Keratinocyte (primary cell): ENCODE measurements around the gene RANBP3. TPM values are rescaled to one million over a fixed set of nuclear protein-coding genes. Genes with fewer than 3 reads are reported as not detected.

Source experiments
- DNase-seq: peaks from one replicate; pipeline ENCODE4 v3.0.0-alpha.2; 2011; ENCODE audit warnings: low read depth, missing footprints, low spot score
- FAIRE-seq: peaks from 2 replicates; lab custom pipeline; 2011; peaks lifted over from hg19 to GRCh38; lab: Jason Lieb, UNC
- H2AFZ ChIP-seq: 2 replicates; pipeline ENCODE4 v1.6.0; 2012; ENCODE audit warnings: low read length, control low read depth, inconsistent platforms; ENCODE audit not compliant: control insufficient read depth
- H3K27ac ChIP-seq: 2 replicates; pipeline ENCODE4 v1.5.1; 2011; ENCODE audit warnings: low read length; ENCODE audit not compliant: control insufficient read depth, insufficient read depth
- H3K27me3 ChIP-seq: 3 replicates; pipeline ENCODE4 v1.6.0; 2011; ENCODE audit warnings: low read length; ENCODE audit not compliant: control insufficient read depth, insufficient read depth; ENCODE audit errors: extremely low read depth
- H3K36me3 ChIP-seq, 2 experiments: 2 replicates in 1 of 2; 3 replicates in 1 of 2; pipeline ENCODE4 v1.5.1; 2011; ENCODE audit warnings: low read length in 2 of 2, mild to moderate bottlenecking in 1 of 2; ENCODE audit not compliant: control insufficient read depth in 2 of 2, insufficient read depth in 2 of 2; ENCODE audit errors: extremely low read depth in 1 of 2
- H3K4me1 ChIP-seq: 3 replicates; pipeline ENCODE4 v1.5.1; 2011; ENCODE audit warnings: low read length; ENCODE audit not compliant: control insufficient read depth, insufficient read depth; ENCODE audit errors: extremely low read depth
- H3K4me2 ChIP-seq: 3 replicates; pipeline ENCODE4 v1.6.0; 2011; ENCODE audit warnings: low read depth, low read length; ENCODE audit not compliant: control insufficient read depth, insufficient read depth; ENCODE audit errors: extremely low read depth
- H3K4me3 ChIP-seq, 3 experiments: fragments of 200-600 bp in 1 of 3; sonication (generic) in 1 of 3; 2 replicates in 2 of 3; 3 replicates in 1 of 3; pipeline ENCODE4 v1.5.1; 2011 to 2016; ENCODE audit warnings: low read length in 3 of 3, mild to moderate bottlenecking in 3 of 3, control low read depth in 2 of 3, inconsistent platforms in 1 of 3, low read depth in 1 of 3, mixed read lengths in 1 of 3, mixed run types in 1 of 3, moderate library complexity in 1 of 3; ENCODE audit not compliant: control insufficient read depth in 2 of 3, insufficient read depth in 2 of 3; ENCODE audit errors: extremely low read depth in 1 of 3
- H3K79me2 ChIP-seq: 2 replicates; pipeline ENCODE4 v1.6.0; 2012; ENCODE audit warnings: low read length; ENCODE audit not compliant: control insufficient read depth, insufficient read depth
- H3K9ac ChIP-seq: 3 replicates; pipeline ENCODE4 v1.6.0; 2011; ENCODE audit warnings: low read length; ENCODE audit not compliant: control insufficient read depth, insufficient read depth; ENCODE audit errors: extremely low read depth
- H3K9me1 ChIP-seq: 3 replicates; pipeline ENCODE4 v1.6.0; 2011; ENCODE audit warnings: low read length; ENCODE audit not compliant: control insufficient read depth, insufficient read depth; ENCODE audit errors: extremely low read depth
- H3K9me3 ChIP-seq: 2 replicates; pipeline ENCODE4 v1.5.1; 2012; ENCODE audit warnings: low read depth, low read length; ENCODE audit not compliant: control insufficient read depth
- H4K20me1 ChIP-seq: 3 replicates; pipeline ENCODE4 v1.6.0; 2011; ENCODE audit warnings: low read length; ENCODE audit not compliant: control insufficient read depth, insufficient read depth; ENCODE audit errors: extremely low read depth
- EZH2 ChIP-seq: IDR thresholded peaks from one replicate; pipeline ENCODE4 v1.6.1; 2012; ENCODE audit warnings: inconsistent platforms, mild to moderate bottlenecking, low read length, moderate library complexity
- dilution Hi-C: fragments of 300-500 bp; cut with MboI; formaldehyde crosslinking; loops from one replicate; pipeline ENCODE4 v1.7.0; 2020; ENCODE audit warnings: low sequenced_read_pairs; ENCODE audit not compliant: extremely low pct_ligation_motif_present
- polyA plus RNA-seq, 5 experiments: library from polyadenylated mRNA; depleted of rRNA in 3 of 5; stranded (reverse) in 3 of 5; stranded (forward) in 1 of 5; unstranded in 1 of 5; fragments of >200 nt; gene quantifications; 1 replicate in 1 of 5; 2 replicates in 3 of 5; 3 replicates in 1 of 5; pipeline versions ENCODE4 v1.2.1 to v1.2.3, GENCODE V29; 2011 to 2012; ENCODE audit warnings: missing spikeins in 2 of 5, low read depth in 1 of 5, low replicate concordance in 1 of 5
- TF ChIP-seq, protein P1 (sequence below), 3 experiments: IDR thresholded peaks in 1 of 3; conservative IDR thresholded peaks in 1 of 3; optimal IDR thresholded peaks in 1 of 3; 2 replicates in 2 of 3; 3 replicates in 1 of 3; pipeline versions ENCODE3 to v1.5.1; 2011; ENCODE audit warnings: low read length in 3 of 3, mild to moderate bottlenecking in 3 of 3, moderate library complexity in 2 of 3, control low read depth in 1 of 3, inconsistent platforms in 1 of 3; ENCODE audit not compliant: insufficient read depth in 2 of 3; ENCODE audit errors: extremely low read depth in 1 of 3

Gene RANBP3
- polyA plus RNA-seq, 1 donor (not counting 4 experiments of a cell fraction or from before 2014, with no cell fraction given), result 36.4 TPM

DNA sequence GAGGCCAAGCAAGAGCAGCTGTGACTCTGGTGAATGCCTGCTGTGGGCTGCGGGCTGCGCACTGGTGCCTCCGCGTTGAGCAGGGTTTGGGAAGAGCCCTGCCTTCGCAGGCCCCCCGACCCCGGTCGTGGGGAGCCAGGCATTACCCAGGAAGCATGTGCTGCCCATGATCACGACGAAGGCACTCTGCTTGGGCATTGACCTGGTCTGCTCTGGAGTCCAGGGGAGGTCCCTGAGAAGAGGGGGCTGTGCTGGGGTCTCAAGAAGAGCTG, 19.2 kb downstream of the RANBP3 start:
- no peak for TF ChIP-seq EZH2
- TF ChIP-seq, protein P1, sequence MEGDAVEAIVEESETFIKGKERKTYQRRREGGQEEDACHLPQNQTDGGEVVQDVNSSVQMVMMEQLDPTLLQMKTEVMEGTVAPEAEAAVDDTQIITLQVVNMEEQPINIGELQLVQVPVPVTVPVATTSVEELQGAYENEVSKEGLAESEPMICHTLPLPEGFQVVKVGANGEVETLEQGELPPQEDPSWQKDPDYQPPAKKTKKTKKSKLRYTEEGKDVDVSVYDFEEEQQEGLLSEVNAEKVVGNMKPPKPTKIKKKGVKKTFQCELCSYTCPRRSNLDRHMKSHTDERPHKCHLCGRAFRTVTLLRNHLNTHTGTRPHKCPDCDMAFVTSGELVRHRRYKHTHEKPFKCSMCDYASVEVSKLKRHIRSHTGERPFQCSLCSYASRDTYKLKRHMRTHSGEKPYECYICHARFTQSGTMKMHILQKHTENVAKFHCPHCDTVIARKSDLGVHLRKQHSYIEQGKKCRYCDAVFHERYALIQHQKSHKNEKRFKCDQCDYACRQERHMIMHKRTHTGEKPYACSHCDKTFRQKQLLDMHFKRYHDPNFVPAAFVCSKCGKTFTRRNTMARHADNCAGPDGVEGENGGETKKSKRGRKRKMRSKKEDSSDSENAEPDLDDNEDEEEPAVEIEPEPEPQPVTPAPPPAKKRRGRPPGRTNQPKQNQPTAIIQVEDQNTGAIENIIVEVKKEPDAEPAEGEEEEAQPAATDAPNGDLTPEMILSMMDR (optimal IDR thresholded peaks at IDR 0.05 in 1 of 3, IDR thresholded peaks at IDR 0.05 in 1 of 3, conservative IDR thresholded peaks at IDR 0.05 in 1 of 3; ENCODE audit: extremely low read depth in 1 of 3, insufficient read depth in 2 of 3, low read length in 3 of 3), result no peak
- Histone ChIP-seq H4K20me1 (peaks cover 13% of the 10 kb centered on the region), H3K9ac (no peak overlapping the region), H3K27me3 (no peaks in the 10 kb centered on the region), H3K4me2 (no peak overlapping the region), H2AFZ (no peak overlapping the region), H3K9me3 (no peaks in the 10 kb centered on the region), H3K9me1 (no peaks in the 10 kb centered on the region), H3K79me2 (peaks cover 93% of the 10 kb centered on the region), H3K36me3 (peaks cover 0 to 2% of the 10 kb centered on the region in 2 experiments), H3K4me3 (no peak overlapping the region), H3K4me1 (no peaks in the 10 kb centered on the region), H3K27ac (no peak overlapping the region)
- DNase-seq (no peak), FAIRE-seq (no peak)
- dilution Hi-C loops, result no loop called here

DNA sequence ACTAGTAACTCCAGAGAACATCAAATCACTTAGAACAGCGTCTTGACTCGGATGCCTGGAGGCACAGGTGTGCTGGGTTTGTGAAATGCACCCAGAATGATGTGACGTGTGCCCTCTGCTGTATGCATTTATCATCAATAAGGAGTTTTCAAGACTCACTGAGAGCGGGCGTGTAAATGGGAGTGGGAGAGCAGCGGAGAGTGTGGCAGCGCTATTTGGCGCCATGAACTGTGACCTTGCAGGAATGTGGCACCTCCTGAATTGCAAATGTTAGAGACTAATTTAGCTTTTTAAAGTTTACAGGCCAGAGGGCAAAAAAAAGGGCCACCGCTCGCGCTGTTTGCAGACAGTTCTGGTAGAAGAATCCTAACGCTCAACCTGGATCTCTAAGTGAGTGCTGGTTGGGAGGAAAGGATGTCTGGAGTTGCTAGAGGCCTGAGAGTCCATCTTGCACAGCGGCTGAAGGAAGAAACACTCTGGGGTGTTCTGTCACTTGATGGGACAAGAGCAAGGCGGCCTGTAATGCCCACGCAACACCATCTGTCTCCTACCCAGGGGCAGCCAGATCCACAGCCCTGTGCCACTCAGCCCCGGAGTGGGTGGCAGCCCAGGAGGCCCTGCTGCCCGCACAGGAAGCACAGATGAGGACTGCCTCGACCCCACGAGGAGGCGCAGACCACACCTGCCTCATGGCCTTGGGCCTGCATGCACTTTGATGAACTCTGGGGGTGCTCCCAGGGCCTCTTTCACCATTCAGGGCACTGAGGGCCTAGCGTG, 19.7 kb downstream of the RANBP3 start:
- no peak for FAIRE-seq
- DNase-seq, result no peak
- Histone ChIP-seq H3K9me1 (no peaks in the 10 kb centered on the region), H3K9ac (no peak overlapping the region), H3K79me2 (peaks cover 93% of the 10 kb centered on the region), H3K4me1 (peaks cover 1% of the 10 kb centered on the region), H3K36me3 (peaks cover 0 to 2% of the 10 kb centered on the region in 2 experiments), H3K4me3 (no peak overlapping the region), H3K9me3 (no peaks in the 10 kb centered on the region), H4K20me1 (peaks cover 14% of the 10 kb centered on the region), H3K27ac (no peak overlapping the region), H3K27me3 (no peaks in the 10 kb centered on the region), H3K4me2 (no peak overlapping the region), H2AFZ (no peak overlapping the region)
- TF ChIP-seq EZH2, result no peak
- TF ChIP-seq, protein P1 (optimal IDR thresholded peaks at IDR 0.05 in 1 of 3, IDR thresholded peaks at IDR 0.05 in 1 of 3, conservative IDR thresholded peaks at IDR 0.05 in 1 of 3; ENCODE audit: extremely low read depth in 1 of 3, insufficient read depth in 2 of 3, low read length in 3 of 3), result no peak
- dilution Hi-C loops, result no loop called here
